ENCODE measurements around the gene GAB3. TPM values are rescaled to one million over a fixed set of nuclear protein-coding genes. Genes with fewer than 3 reads are reported as not detected.
"Not testable (repeated sequence)": the region's sequence is repeated elsewhere in the genome, so short reads cannot be mapped to it uniquely, and the experiment has no call there.

Gene GAB3
- polyA plus RNA-seq, 1 donor from 2014 or later: not detected

DNA sequence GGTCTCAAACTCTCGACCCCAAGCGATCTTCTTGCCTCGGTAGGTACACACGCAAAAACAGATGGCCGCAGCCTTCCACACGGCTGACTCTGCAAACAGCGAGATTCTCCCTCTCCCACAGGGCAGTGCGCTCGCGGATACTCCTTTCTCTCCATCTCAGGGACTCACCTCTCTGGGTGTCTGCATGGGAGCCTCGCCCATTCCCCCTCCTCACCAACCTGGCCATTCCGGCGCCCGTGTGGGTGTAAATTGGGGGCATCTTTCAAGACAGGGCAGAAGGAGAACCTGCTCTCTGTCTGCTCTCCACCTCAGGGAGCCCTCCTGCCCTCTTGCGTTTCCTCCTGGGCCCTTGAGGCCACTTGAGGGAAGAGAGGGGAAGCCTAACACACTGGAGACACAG, 101.9 kb downstream of the GAB3 start:
- H3K27ac ChIP-seq (ENCODE audit: low read length): no peak overlapping the region
- H4K20me1 ChIP-seq (ENCODE audit: insufficient read depth): no peaks in the 10 kb centered on the region
- no peak overlapping the region for H3K4me2 ChIP-seq (ENCODE audit: low read length)
- TF ChIP-seq RAD21 (conservative IDR thresholded peaks at IDR 0.05) (no peak), EZH2 (IDR thresholded peaks at IDR 0.05; ENCODE audit: borderline replicate concordance, insufficient read depth, low read length, poor library complexity, severe bottlenecking) (no peak), EP300 (conservative IDR thresholded peaks at IDR 0.05; ENCODE audit: poor library complexity, severe bottlenecking) (no peak), TAF1 (IDR thresholded peaks at IDR 0.05; ENCODE audit: low read depth) (no peak)
- H2AFZ ChIP-seq (ENCODE audit: low read depth, low read length): no peak overlapping the region
- H3K9me2 ChIP-seq (ENCODE audit: insufficient read depth, low read length): no peaks in the 10 kb centered on the region
- H3K9me3 ChIP-seq (ENCODE audit: low read length): no peaks in the 10 kb centered on the region
- no peaks in the 10 kb centered on the region for H3F3A ChIP-seq (ENCODE audit: insufficient read depth, low read length, poor library complexity, severe bottlenecking)
- H3K36me3 ChIP-seq (ENCODE audit: insufficient read depth, low read length): no peaks in the 10 kb centered on the region
- no peak overlapping the region for H3K9ac ChIP-seq (ENCODE audit: low read length)
- H3K79me2 ChIP-seq (replicated peaks; ENCODE audit: insufficient read depth, low read length): no peaks in the 10 kb centered on the region
- H3K4me3 ChIP-seq (ENCODE audit: low read length): no peak overlapping the region
- no peaks in the 10 kb centered on the region for H3K27me3 ChIP-seq (ENCODE audit: insufficient read depth, low read depth, low read length)

DNA sequence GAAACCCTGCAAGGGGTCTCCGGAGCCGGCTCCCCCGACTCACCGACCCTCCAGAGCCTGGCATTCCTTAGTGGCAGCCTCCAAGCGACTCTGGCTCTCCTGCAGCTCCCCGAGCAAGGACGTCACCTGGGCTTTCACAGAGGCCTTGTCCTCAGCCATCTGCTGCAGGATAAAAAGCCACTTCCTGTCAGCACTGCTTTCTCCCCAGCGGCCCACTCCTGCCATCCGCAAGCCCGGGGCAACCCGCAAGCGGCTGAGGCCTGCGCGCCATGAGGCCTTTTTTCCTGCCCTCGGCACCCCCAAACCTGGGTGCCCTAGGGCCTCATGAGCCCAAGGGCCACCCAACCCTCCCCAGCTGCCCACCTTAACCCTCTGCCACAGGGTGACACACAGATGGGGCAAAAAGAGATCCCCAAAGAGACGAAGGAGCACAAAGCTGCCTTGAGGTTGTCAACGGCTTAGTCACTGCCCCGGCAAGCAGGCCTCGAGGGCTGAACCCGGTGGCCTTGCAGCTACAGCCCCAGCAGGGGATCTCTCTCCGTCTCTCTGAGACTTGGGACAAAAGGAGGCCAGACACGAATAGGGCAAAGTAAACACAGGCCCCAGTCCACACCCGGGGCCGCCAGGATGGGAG, 105.0 kb downstream of the GAB3 start:
- not testable (repeated sequence) for H3K27ac ChIP-seq (ENCODE audit: low read length)

DNA sequence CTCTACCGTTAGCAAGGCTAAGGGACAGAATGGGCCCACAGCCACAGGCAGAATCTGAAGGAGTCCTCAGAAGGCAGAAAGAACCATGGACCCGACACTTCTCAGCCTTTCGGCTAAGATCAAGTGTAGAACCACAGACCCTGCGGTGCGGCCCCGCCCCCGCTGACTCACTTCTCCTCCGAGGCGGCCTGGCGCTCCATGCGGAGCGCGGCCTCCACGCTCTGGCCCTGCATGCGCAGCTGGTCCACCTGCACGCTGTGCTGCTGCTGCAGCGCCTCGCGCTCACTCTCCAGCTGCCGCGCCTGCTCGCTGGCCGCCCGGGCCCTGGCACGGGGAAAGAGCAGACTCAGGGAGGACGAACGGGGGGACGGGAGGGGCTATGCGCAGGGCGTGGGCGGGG, 107.2 kb downstream of the GAB3 start:
- not testable (repeated sequence) for H3K9me3 ChIP-seq (ENCODE audit: low read length); H3K36me3 ChIP-seq (ENCODE audit: insufficient read depth, low read length); H3K9ac ChIP-seq (ENCODE audit: low read length); H3K27ac ChIP-seq (ENCODE audit: low read length); H2AFZ ChIP-seq (ENCODE audit: low read depth, low read length); H3K4me2 ChIP-seq (ENCODE audit: low read length); H4K20me1 ChIP-seq (ENCODE audit: insufficient read depth); H3K27me3 ChIP-seq (ENCODE audit: insufficient read depth, low read depth, low read length); H3K4me3 ChIP-seq (ENCODE audit: low read length); H3F3A ChIP-seq (ENCODE audit: insufficient read depth, low read length, poor library complexity, severe bottlenecking); H3K9me2 ChIP-seq (ENCODE audit: insufficient read depth, low read length); H3K79me2 ChIP-seq (replicated peaks; ENCODE audit: insufficient read depth, low read length)

More for the DNA sequence above, 105.0 kb downstream of the GAB3 start:
- H3F3A ChIP-seq (ENCODE audit: insufficient read depth, low read length, poor library complexity, severe bottlenecking); H3K9me2 ChIP-seq (ENCODE audit: insufficient read depth, low read length); H3K9ac ChIP-seq (ENCODE audit: low read length); H2AFZ ChIP-seq (ENCODE audit: low read depth, low read length); H3K4me3 ChIP-seq (ENCODE audit: low read length); H3K4me2 ChIP-seq (ENCODE audit: low read length); H3K9me3 ChIP-seq (ENCODE audit: low read length); H3K36me3 ChIP-seq (ENCODE audit: insufficient read depth, low read length); H3K27me3 ChIP-seq (ENCODE audit: insufficient read depth, low read depth, low read length); H3K79me2 ChIP-seq (replicated peaks; ENCODE audit: insufficient read depth, low read length); H4K20me1 ChIP-seq (ENCODE audit: insufficient read depth): not testable (repeated sequence)

DNA sequence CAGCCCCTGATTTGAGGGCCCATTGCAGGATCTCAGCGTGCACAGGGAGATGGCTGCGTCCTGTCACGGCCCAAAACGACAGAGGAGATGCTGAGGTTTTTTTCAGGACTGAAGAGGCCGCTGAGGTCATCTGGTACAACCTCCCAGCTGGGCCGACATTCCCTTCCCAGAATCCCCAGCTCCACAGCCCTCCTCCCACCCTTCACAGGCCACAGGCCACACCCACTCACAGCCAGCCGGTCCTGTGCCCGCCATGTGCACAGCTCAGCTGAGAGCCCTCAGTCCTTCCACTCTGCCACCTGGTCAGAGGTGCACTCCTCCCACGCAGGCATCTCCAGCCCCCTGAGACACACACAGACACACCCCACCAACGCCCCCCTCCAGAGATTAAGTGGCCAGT, 109.1 kb downstream of the GAB3 start:
- H3K36me3 ChIP-seq (ENCODE audit: insufficient read depth, low read length); H3K9me2 ChIP-seq (ENCODE audit: insufficient read depth, low read length); H3K4me2 ChIP-seq (ENCODE audit: low read length); H3K4me3 ChIP-seq (ENCODE audit: low read length); H3K79me2 ChIP-seq (replicated peaks; ENCODE audit: insufficient read depth, low read length); H3K27me3 ChIP-seq (ENCODE audit: insufficient read depth, low read depth, low read length); H3F3A ChIP-seq (ENCODE audit: insufficient read depth, low read length, poor library complexity, severe bottlenecking); H2AFZ ChIP-seq (ENCODE audit: low read depth, low read length); H3K27ac ChIP-seq (ENCODE audit: low read length); H3K9me3 ChIP-seq (ENCODE audit: low read length); H4K20me1 ChIP-seq (ENCODE audit: insufficient read depth); H3K9ac ChIP-seq (ENCODE audit: low read length): not testable (repeated sequence)

DNA sequence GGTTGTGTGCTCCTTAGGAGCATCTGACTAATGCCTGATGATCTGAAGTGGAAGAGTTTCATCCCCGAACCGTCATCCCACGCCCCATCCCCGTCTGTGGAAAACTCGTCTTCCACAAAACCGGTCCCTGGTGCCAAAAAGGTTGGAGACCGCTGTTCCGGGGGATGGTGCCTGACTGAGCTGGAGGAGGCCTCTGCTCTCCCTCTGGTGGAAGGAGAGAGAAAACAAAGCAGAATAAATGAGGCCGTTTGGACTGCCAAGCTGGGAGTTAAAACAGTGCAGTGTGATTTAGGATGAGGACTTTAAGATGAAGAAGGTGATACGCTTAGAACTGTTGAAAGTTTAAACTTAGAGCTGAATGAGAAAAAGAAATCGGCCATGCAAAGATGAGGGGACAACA, 117.2 kb downstream of the GAB3 start:
- H3K9me3 ChIP-seq (ENCODE audit: low read length); H3K4me3 ChIP-seq (ENCODE audit: low read length); H3K27ac ChIP-seq (ENCODE audit: low read length); H2AFZ ChIP-seq (ENCODE audit: low read depth, low read length); H3K9ac ChIP-seq (ENCODE audit: low read length); H4K20me1 ChIP-seq (ENCODE audit: insufficient read depth); H3K79me2 ChIP-seq (replicated peaks; ENCODE audit: insufficient read depth, low read length); H3K4me2 ChIP-seq (ENCODE audit: low read length); H3K27me3 ChIP-seq (ENCODE audit: insufficient read depth, low read depth, low read length); H3F3A ChIP-seq (ENCODE audit: insufficient read depth, low read length, poor library complexity, severe bottlenecking); H3K9me2 ChIP-seq (ENCODE audit: insufficient read depth, low read length); H3K36me3 ChIP-seq (ENCODE audit: insufficient read depth, low read length): not testable (repeated sequence)

DNA sequence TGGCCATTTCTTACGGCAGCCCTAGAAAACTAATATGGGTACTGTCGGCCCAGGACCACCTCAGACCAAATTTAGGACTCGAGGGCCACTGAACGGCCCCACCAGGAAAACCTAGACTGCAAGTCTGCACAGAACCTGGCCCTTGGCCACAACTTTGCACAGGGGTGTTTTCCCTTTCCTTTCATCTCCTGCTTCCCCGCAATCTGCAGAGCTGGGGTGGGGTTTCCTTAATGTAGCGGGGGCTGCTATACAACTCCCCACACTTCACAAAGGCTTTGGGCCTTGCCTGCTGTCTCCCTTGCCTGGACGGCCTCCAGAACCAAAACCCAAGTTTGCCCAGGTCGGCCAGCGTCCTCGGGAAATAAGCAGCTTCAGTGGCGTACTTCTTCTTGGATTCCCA, 119.9 kb downstream of the GAB3 start:
- not testable (repeated sequence) for H3K36me3 ChIP-seq (ENCODE audit: insufficient read depth, low read length); H3K9me3 ChIP-seq (ENCODE audit: low read length); H4K20me1 ChIP-seq (ENCODE audit: insufficient read depth); H2AFZ ChIP-seq (ENCODE audit: low read depth, low read length); H3K4me2 ChIP-seq (ENCODE audit: low read length); H3K4me3 ChIP-seq (ENCODE audit: low read length); H3K27me3 ChIP-seq (ENCODE audit: insufficient read depth, low read depth, low read length); H3K79me2 ChIP-seq (replicated peaks; ENCODE audit: insufficient read depth, low read length); H3K9ac ChIP-seq (ENCODE audit: low read length); H3K27ac ChIP-seq (ENCODE audit: low read length); H3K9me2 ChIP-seq (ENCODE audit: insufficient read depth, low read length); H3F3A ChIP-seq (ENCODE audit: insufficient read depth, low read length, poor library complexity, severe bottlenecking)

DNA sequence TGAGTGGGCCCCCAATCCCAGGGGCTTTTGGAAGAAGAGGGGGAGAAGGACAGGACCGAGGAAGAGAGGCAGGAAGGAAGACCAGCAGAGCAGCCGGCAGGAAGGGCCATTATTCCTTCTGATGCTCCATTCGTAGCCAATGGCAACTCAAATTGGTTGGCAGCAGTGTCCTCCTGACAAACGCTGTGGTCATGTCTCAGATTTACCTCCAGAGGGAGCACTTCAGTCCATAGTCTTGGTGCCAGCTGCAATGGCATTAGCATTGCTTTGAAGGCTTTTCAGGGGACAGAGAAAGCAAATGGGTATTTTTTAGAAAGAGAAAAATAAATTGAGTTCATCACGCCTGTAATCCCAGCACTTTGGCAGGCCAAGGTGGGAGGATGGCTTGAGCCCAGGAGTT, 121.9 kb downstream of the GAB3 start:
- H3K9me2 ChIP-seq (ENCODE audit: insufficient read depth, low read length); H3F3A ChIP-seq (ENCODE audit: insufficient read depth, low read length, poor library complexity, severe bottlenecking); H3K9ac ChIP-seq (ENCODE audit: low read length); H3K9me3 ChIP-seq (ENCODE audit: low read length); H3K4me2 ChIP-seq (ENCODE audit: low read length); H3K4me3 ChIP-seq (ENCODE audit: low read length); H3K36me3 ChIP-seq (ENCODE audit: insufficient read depth, low read length); H3K79me2 ChIP-seq (replicated peaks; ENCODE audit: insufficient read depth, low read length); H3K27ac ChIP-seq (ENCODE audit: low read length); H2AFZ ChIP-seq (ENCODE audit: low read depth, low read length); H3K27me3 ChIP-seq (ENCODE audit: insufficient read depth, low read depth, low read length); H4K20me1 ChIP-seq (ENCODE audit: insufficient read depth): not testable (repeated sequence)
